ENCODE results near the gene BPIFB4. TPM values are rescaled to one million over a fixed set of nuclear protein-coding genes. Genes with fewer than 3 reads are reported as not detected.

BPIFB4 gene
- total RNA-seq, 1 experiment from 2014 or later: not detected

- ChIA-PET POLR2A (no interaction called here), CTCF (no interaction called here)
- no peaks in the 10 kb centered on the region for H3K9me3 Mint-ChIP-seq (ENCODE audit: unreplicated experiment)
- TF ChIP-seq CTCF (IDR thresholded peaks at IDR 0.05; ENCODE audit: unreplicated experiment): no peak
- no peak overlapping the region for H3K4me3 Mint-ChIP-seq (ENCODE audit: unreplicated experiment)
- peaks cover 55% of the 10 kb centered on the region for H3K27me3 Mint-ChIP-seq (ENCODE audit: insufficient read depth, unreplicated experiment)
- DNase-seq (ENCODE audit: unreplicated experiment): no peak
- no TSS peak for BruUV-seq (replicated peaks)
- no peak overlapping the region for H3K27ac Mint-ChIP-seq (ENCODE audit: low read depth, unreplicated experiment)
- intact Hi-C loops (cut with micrococcal nuclease): no loop called here
- no peaks in the 10 kb centered on the region for H3K36me3 Mint-ChIP-seq (ENCODE audit: insufficient read depth, unreplicated experiment)
- no peaks in the 10 kb centered on the region for H3K4me1 Mint-ChIP-seq (ENCODE audit: insufficient read depth, unreplicated experiment)
These were observed 42.0 kb upstream of the BPIFB4 start for GRCh38 chr20:33037456-33037855.

- Mint-ChIP-seq H3K27me3 (ENCODE audit: insufficient read depth, unreplicated experiment) (peaks cover 47% of the 10 kb centered on the region), H3K9me3 (ENCODE audit: unreplicated experiment) (no peaks in the 10 kb centered on the region), H3K36me3 (ENCODE audit: insufficient read depth, unreplicated experiment) (no peaks in the 10 kb centered on the region), H3K4me3 (ENCODE audit: unreplicated experiment) (no peak overlapping the region), H3K4me1 (ENCODE audit: insufficient read depth, unreplicated experiment) (no peaks in the 10 kb centered on the region), H3K27ac (ENCODE audit: low read depth, unreplicated experiment) (no peak overlapping the region)
- ChIA-PET CTCF (no interaction called here), POLR2A (no interaction called here)
- intact Hi-C loops (cut with micrococcal nuclease): no loop called here
- no peak for DNase-seq (ENCODE audit: unreplicated experiment)
- no TSS peak for BruUV-seq (replicated peaks)
- TF ChIP-seq CTCF (IDR thresholded peaks at IDR 0.05; ENCODE audit: unreplicated experiment): no peak
These were observed 41.2 kb upstream of the BPIFB4 start for GRCh38 chr20:33038243-33038642.

GRCh38 chr20:33042430-33042829 lies 37.0 kb upstream of the BPIFB4 start:
- Mint-ChIP-seq H3K9me3 (ENCODE audit: unreplicated experiment) (peaks cover 8% of the 10 kb centered on the region), H3K36me3 (ENCODE audit: insufficient read depth, unreplicated experiment) (peaks cover 6% of the 10 kb centered on the region), H3K27ac (ENCODE audit: low read depth, unreplicated experiment) (no peak overlapping the region), H3K27me3 (ENCODE audit: insufficient read depth, unreplicated experiment) (peaks cover 41% of the 10 kb centered on the region), H3K4me1 (ENCODE audit: insufficient read depth, unreplicated experiment) (no peaks in the 10 kb centered on the region), H3K4me3 (ENCODE audit: unreplicated experiment) (no peak overlapping the region)
- intact Hi-C loops (cut with micrococcal nuclease): no loop called here
- BruUV-seq (replicated peaks): no TSS peak
- TF ChIP-seq CTCF (IDR thresholded peaks at IDR 0.05; ENCODE audit: unreplicated experiment): no peak
- ChIA-PET POLR2A (interaction anchor here (1.1 kb wide), 1 partner anchor 32 kb away, joined by 3 read pairs; no protein-coding TSS in a partner anchor), CTCF (no interaction called here)
- DNase-seq (ENCODE audit: unreplicated experiment): no peak

- peaks cover 6% of the 10 kb centered on the region for H3K36me3 Mint-ChIP-seq (ENCODE audit: insufficient read depth, unreplicated experiment)
- no peak overlapping the region for H3K4me3 Mint-ChIP-seq (ENCODE audit: unreplicated experiment)
- H3K4me1 Mint-ChIP-seq (ENCODE audit: insufficient read depth, unreplicated experiment): no peaks in the 10 kb centered on the region
- peaks cover 8% of the 10 kb centered on the region for H3K9me3 Mint-ChIP-seq (ENCODE audit: unreplicated experiment)
- peaks cover 34% of the 10 kb centered on the region for H3K27me3 Mint-ChIP-seq (ENCODE audit: insufficient read depth, unreplicated experiment)
- ChIA-PET POLR2A (interaction anchor here (1.1 kb wide), 1 partner anchor 31 kb away, joined by 3 read pairs; no protein-coding TSS in a partner anchor), CTCF (interaction anchor here (0.7 kb wide), 1 partner anchor 13 kb away, joined by 3 read pairs; no protein-coding TSS in a partner anchor)
- intact Hi-C loops (cut with micrococcal nuclease): no loop called here
- no peak for DNase-seq (ENCODE audit: unreplicated experiment)
- no peak overlapping the region for H3K27ac Mint-ChIP-seq (ENCODE audit: low read depth, unreplicated experiment)
- TF ChIP-seq CTCF (IDR thresholded peaks at IDR 0.05; ENCODE audit: unreplicated experiment): no peak
- BruUV-seq (replicated peaks): no TSS peak
These were observed 36.3 kb upstream of the BPIFB4 start for GRCh38 chr20:33042983-33043730.
